C4-2B (cell line): ENCODE results near the gene PDE9A.

Experiments
- H3K27ac ChIP-seq: fragments of 450-650 bp; 2 replicates; pipeline ENCODE4 v1.5.1; 2017
- ZFX ChIP-seq: fragments of 450-650 bp; IDR thresholded peaks from 2 replicates; pipeline ENCODE4 v1.6.1; 2017
- TF ChIP-seq, protein P1 (sequence below): fragments of 450-650 bp; conservative IDR thresholded peaks from 2 replicates; pipeline ENCODE4 v1.5.1; 2017; ENCODE audit warnings: mild to moderate bottlenecking

Gene PDE9A

GRCh38 chr21:42663860-42664535 lies 10.6 kb downstream of the PDE9A start:
- TF ChIP-seq, protein P1, sequence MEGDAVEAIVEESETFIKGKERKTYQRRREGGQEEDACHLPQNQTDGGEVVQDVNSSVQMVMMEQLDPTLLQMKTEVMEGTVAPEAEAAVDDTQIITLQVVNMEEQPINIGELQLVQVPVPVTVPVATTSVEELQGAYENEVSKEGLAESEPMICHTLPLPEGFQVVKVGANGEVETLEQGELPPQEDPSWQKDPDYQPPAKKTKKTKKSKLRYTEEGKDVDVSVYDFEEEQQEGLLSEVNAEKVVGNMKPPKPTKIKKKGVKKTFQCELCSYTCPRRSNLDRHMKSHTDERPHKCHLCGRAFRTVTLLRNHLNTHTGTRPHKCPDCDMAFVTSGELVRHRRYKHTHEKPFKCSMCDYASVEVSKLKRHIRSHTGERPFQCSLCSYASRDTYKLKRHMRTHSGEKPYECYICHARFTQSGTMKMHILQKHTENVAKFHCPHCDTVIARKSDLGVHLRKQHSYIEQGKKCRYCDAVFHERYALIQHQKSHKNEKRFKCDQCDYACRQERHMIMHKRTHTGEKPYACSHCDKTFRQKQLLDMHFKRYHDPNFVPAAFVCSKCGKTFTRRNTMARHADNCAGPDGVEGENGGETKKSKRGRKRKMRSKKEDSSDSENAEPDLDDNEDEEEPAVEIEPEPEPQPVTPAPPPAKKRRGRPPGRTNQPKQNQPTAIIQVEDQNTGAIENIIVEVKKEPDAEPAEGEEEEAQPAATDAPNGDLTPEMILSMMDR: no peak
- TF ChIP-seq ZFX: no peak
- H3K27ac ChIP-seq: no peak overlapping the region

- H3K27ac ChIP-seq: no peak overlapping the region; the same call in 1 of the 2 replicates
- TF ChIP-seq ZFX: no peak
- TF ChIP-seq, protein P1: no peak
These were observed 11.2 kb downstream of the PDE9A start for GRCh38 chr21:42664614-42665013.

- H3K27ac ChIP-seq: peak overlapping the region; percentile 6; the same call in 1 of the 2 replicates
- TF ChIP-seq ZFX: no peak
- TF ChIP-seq, protein P1: no peak
These were observed 11.6 kb downstream of the PDE9A start for GRCh38 chr21:42665026-42665425.

- TF ChIP-seq ZFX: no peak
- TF ChIP-seq, protein P1: no peak
- peak overlapping the region; percentile 6; the same call in 1 of the 2 replicates for H3K27ac ChIP-seq
These were observed 12.1 kb downstream of the PDE9A start for GRCh38 chr21:42665484-42665883.

DNA sequence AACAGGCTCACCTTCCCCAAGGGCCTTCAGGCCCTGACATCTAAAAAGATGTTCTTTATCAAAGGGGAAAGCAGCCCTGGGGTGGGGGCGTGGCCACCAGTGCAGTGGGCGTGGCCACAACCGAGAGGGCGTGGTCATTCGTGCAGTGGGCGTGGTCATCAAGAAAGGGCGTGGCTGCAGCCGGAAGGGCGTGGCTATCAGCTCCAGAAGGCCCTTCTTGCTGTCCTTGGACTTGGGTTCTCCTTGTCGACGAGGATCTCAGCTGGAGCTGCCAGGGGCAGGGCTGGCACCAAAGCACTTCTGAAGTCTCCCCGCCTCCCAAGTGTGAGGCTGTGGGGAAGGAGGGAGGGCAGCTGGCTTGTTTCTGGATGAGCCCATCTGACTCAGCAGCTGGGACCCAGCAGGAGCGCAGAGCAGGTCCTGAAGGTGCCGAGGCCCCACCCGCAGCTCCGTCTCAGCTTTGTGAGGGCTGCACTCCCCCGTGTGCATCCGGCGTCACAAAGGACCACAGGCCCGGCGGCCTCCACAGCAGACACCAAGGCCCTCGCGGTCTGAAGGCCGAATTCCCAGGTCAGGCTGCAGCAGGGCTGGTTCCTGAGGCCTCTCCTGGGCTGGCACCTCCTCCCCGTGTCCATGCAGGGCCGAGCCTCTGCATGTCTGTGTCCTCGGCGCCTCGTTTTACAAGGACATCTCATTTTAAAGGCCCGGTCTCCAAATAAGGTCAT lies 12.8 kb downstream of the PDE9A start:
- TF ChIP-seq, protein P1: no peak
- TF ChIP-seq ZFX: no peak
- peak overlapping the region; percentile 57 for H3K27ac ChIP-seq

GRCh38 chr21:42666925-42667324 lies 13.5 kb downstream of the PDE9A start:
- H3K27ac ChIP-seq: peak overlapping the region; percentile 57

More at GRCh38 chr21:42666925-42667324, 13.5 kb downstream of the PDE9A start:
- TF ChIP-seq, protein P1: no peak
- no peak for TF ChIP-seq ZFX
